Measurements from ENCODE around the gene PLP2.

Gene PLP2

DNA sequence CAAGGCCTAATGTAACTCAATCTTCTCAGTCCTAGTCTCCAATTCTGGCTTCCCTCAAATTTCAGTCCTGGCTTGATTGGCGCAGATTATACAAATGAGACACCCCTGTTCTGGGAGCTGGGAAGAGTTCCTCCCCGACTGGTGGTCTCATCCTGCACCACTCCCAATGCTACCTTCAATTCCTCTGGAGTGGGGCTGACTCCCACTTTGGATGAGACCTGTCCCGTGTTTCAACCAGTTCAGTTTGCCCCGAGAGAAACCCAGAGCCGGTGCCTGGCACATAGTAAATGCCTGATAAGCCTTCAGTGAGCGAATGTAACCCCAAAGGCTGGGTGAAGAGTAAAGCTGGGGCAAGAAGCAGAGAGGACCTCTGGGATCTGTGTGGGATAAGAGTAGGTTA lies 32.3 kb downstream of the PLP2 start:
- no peak overlapping the region for H3K4me3 ChIP-seq (ENCODE audit: control insufficient read depth, low read depth, low read length)
- DNase-seq (ENCODE audit: low read depth), result no peak
- TF ChIP-seq, protein P1, sequence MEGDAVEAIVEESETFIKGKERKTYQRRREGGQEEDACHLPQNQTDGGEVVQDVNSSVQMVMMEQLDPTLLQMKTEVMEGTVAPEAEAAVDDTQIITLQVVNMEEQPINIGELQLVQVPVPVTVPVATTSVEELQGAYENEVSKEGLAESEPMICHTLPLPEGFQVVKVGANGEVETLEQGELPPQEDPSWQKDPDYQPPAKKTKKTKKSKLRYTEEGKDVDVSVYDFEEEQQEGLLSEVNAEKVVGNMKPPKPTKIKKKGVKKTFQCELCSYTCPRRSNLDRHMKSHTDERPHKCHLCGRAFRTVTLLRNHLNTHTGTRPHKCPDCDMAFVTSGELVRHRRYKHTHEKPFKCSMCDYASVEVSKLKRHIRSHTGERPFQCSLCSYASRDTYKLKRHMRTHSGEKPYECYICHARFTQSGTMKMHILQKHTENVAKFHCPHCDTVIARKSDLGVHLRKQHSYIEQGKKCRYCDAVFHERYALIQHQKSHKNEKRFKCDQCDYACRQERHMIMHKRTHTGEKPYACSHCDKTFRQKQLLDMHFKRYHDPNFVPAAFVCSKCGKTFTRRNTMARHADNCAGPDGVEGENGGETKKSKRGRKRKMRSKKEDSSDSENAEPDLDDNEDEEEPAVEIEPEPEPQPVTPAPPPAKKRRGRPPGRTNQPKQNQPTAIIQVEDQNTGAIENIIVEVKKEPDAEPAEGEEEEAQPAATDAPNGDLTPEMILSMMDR (conservative IDR thresholded peaks at IDR 0.05; ENCODE audit: control insufficient read depth, insufficient read depth, low read depth, low read length), result no peak

DNA sequence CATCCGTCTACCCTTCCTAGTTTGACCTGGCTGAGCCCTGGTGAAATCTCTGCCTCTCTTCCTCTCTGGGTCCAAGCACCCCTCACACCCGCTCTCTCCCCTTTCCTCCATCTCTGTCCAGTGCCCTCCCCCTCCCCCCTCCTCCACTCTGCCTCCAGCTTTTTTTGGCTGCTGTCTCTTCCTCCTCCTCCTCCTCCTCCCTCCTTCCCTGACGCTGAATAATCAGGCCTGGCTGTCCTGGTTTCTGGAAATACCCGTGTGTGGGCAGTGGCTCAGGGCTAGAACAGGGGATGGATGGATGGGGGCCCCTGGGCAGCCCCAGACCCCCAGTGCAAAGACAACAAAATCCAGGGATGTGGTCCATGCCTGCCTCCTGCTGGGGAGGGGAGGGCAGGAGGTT lies 33.0 kb downstream of the PLP2 start:
- no peak overlapping the region for H3K4me3 ChIP-seq (ENCODE audit: control insufficient read depth, low read depth, low read length)
- TF ChIP-seq, protein P1 (conservative IDR thresholded peaks at IDR 0.05; ENCODE audit: control insufficient read depth, insufficient read depth, low read depth, low read length), result no peak
- no peak for DNase-seq (ENCODE audit: low read depth)

DNA sequence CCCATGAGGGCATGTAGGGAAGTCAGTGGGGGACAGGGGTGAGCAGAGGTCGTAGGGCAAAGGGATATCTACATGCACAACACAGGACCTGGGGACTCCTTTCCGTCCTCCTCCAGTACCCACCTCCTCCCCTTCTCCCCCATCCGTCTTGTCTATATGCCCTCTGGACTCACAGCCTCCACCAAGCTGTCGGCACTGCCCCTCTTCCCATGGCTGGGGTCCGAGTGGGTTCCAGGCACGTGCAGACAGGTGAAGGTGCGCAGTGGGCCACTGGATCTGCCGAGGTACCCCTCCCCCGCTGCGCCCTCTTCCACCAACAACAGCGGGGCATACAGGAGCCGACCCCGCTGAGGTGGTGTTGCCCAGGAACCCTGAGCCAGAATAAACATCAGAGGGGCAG lies 33.7 kb downstream of the PLP2 start:
- no peak for DNase-seq (ENCODE audit: low read depth)
- no peak overlapping the region for H3K4me3 ChIP-seq (ENCODE audit: control insufficient read depth, low read depth, low read length)
- TF ChIP-seq, protein P1 (conservative IDR thresholded peaks at IDR 0.05; ENCODE audit: control insufficient read depth, insufficient read depth, low read depth, low read length), result no peak

DNA sequence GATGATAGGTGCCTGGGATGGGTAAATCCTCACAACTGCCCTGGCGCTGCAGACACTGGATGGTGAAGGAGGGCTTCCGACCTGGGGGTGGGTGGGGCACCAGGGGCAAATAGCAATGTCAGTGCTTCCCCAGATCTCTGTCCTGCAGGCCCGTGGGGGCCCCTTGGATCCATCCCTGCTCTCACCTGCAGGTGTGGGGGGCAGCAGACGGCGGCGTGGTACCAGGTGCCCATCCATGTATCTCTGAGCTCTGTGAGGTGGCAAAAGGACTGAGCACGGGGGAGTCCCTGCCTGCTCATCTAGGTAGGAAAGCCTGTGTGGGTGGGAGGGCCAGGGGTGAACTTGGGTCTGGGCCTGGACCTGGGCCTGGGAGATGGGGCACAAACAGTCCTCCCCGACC lies 34.8 kb downstream of the PLP2 start:
- H3K4me3 ChIP-seq (ENCODE audit: control insufficient read depth, low read depth, low read length), result no peak overlapping the region
- TF ChIP-seq, protein P1 (conservative IDR thresholded peaks at IDR 0.05; ENCODE audit: control insufficient read depth, insufficient read depth, low read depth, low read length), result no peak
- DNase-seq (ENCODE audit: low read depth), result no peak

DNA sequence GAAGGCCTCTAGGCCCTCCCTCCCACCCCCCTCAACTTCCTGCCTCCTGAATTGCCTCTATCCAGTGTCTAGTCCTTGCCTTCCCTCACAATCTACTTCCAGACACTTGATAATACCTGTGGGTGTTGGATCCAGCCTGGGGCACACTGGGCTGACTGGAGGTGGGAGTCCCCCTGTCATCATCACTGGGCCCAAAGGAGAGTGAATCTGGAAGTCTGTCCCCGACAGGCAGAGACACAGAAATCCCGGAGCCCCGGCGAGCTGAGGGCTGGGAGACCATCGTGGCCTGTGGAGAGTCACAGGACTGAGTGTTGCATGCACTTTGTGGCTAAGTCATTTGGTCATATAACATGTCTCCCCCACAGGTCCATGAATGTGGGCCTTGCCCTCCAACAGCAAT lies 36.7 kb downstream of the PLP2 start:
- DNase-seq (ENCODE audit: low read depth), result no peak
- H3K4me3 ChIP-seq (ENCODE audit: control insufficient read depth, low read depth, low read length), result no peak overlapping the region
- TF ChIP-seq, protein P1 (conservative IDR thresholded peaks at IDR 0.05; ENCODE audit: control insufficient read depth, insufficient read depth, low read depth, low read length), result no peak

DNA sequence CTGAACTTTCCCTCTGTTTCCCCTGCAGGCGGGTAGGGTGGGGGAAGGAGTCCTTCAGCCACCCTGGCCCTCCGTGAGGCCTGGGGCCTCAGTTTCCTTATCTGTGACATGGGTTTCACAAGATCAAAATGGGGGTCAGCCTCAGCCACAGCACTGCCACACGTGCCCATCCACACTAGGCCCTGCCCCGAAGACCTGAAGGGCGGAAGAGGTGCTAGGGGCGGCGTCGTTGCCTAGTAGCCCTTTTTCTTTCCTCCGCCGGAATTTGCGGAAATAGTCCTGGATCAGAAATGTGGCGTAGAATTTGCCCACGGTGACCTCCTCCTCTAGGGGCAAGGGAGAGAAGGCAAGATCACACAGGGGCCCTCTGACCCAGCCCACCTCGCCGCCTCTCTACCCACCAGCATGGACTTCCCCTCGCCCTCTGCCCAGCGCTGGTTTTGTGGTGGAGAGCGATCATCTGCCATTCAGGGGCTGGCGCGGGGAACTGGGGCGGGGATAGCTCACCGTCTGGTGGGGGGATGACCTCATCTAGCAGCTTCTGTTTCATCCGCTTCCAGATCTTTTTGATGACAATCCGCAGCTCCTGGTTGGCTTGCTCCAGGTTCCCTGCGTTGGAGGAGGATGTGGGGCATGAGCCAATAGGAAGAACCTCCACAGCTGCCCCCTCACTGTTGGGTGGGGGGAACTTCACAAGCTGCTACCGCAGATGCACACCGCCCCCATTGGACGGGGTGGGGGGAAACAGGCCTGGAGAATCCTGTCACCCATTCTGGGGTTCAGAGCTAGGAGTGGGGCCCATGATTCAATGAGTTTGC lies 37.9 kb downstream of the PLP2 start:
- peak; percentile 26 for DNase-seq (ENCODE audit: low read depth)
- TF ChIP-seq, protein P1 (conservative IDR thresholded peaks at IDR 0.05; ENCODE audit: control insufficient read depth, insufficient read depth, low read depth, low read length), result no peak
- no peak overlapping the region for H3K4me3 ChIP-seq (ENCODE audit: control insufficient read depth, low read depth, low read length)
